Astrocyte of the cerebellum (primary cell): ENCODE measurements around the gene TRIM21.
A peak's percentile ranks its signal among the peaks of the same experiment; 100 is the strongest.

Experiments
- DNase-seq: peaks from one replicate; pipeline ENCODE4 v3.0.0-alpha.2; 2011; ENCODE audit warnings: low read depth
- H3K4me3 ChIP-seq: 2 replicates; pipeline ENCODE4 v1.5.1; 2011; ENCODE audit warnings: mild to moderate bottlenecking, low read depth, low read length, moderate library complexity
- CTCF ChIP-seq: IDR thresholded peaks from 2 replicates; pipeline ENCODE4 v1.5.1; 2012; ENCODE audit warnings: low read length, low read depth, moderate library complexity, mild to moderate bottlenecking; ENCODE audit errors: missing control alignments
- in situ Hi-C: cut with HindIII; loops from 2 replicates; pipeline ENCODE4 v1.10.0; 2017; ENCODE audit warnings: low sequenced_read_pairs

The TRIM21 gene

GRCh38 chr11:4393209-4393857, at the start of gene TRIM21:
TRIM21 (minus strand) TSS chr11:4393702; CDS start chr11:4390409, 3,293 bp downstream.
- H3K4me3 ChIP-seq, result peak within 1 kb of the TSS; percentile 62
- DNase-seq, result peak; percentile 56
- in situ Hi-C loops, result no loop called here
- TF ChIP-seq CTCF, result no peak

- in situ Hi-C loops, result no loop called here
- H3K4me3 ChIP-seq, result no peak overlapping the region
- DNase-seq, result no peak
- TF ChIP-seq CTCF, result no peak
Observed at GRCh38 chr11:4441515-4441914, 48.0 kb upstream of the TRIM21 start.

- DNase-seq, result no peak
- in situ Hi-C loops, result no loop called here
- H3K4me3 ChIP-seq, result no peak overlapping the region
- no peak for TF ChIP-seq CTCF
Observed at GRCh38 chr11:4436411-4436810, 42.9 kb upstream of the TRIM21 start.

- TF ChIP-seq CTCF, result no peak
- no peak overlapping the region for H3K4me3 ChIP-seq
- in situ Hi-C loops, result no loop called here
- no peak for DNase-seq
Observed at GRCh38 chr11:4433856-4434255, 40.4 kb upstream of the TRIM21 start.

- in situ Hi-C loops, result no loop called here
- TF ChIP-seq CTCF, result no peak
- no peak overlapping the region for H3K4me3 ChIP-seq
- DNase-seq, result no peak
Observed at GRCh38 chr11:4430051-4430450, 36.5 kb upstream of the TRIM21 start.

GRCh38 chr11:4418403-4418802, 24.9 kb upstream of the TRIM21 start:
- in situ Hi-C loops, result no loop called here
- DNase-seq, result no peak
- no peak for TF ChIP-seq CTCF
- H3K4me3 ChIP-seq, result no peak overlapping the region
